ENCODE data around the gene PTGER2.

The PTGER2 gene

GRCh38 chr14:52342849-52343596 lies 28.9 kb downstream of the PTGER2 start:
- no peak for DNase-seq

- no peak for DNase-seq
Observed at GRCh38 chr14:52346778-52347177, 32.7 kb downstream of the PTGER2 start.

- DNase-seq = no peak
Observed at GRCh38 chr14:52348279-52348678, 34.2 kb downstream of the PTGER2 start.

GRCh38 chr14:52348776-52349175 lies 34.7 kb downstream of the PTGER2 start:
- DNase-seq = no peak

GRCh38 chr14:52349731-52350130 lies 35.6 kb downstream of the PTGER2 start:
- DNase-seq = no peak

- DNase-seq = no peak
Observed at GRCh38 chr14:52350445-52350844, 36.3 kb downstream of the PTGER2 start.

GRCh38 chr14:52351233-52352060 lies 37.3 kb downstream of the PTGER2 start:
- DNase-seq = no peak

GRCh38 chr14:52352061-52352491 lies 38.0 kb downstream of the PTGER2 start:
- DNase-seq = no peak

GRCh38 chr14:52352569-52352968 lies 38.5 kb downstream of the PTGER2 start:
- no peak for DNase-seq

- DNase-seq = no peak
Observed at GRCh38 chr14:52354242-52354641, 40.1 kb downstream of the PTGER2 start.

GRCh38 chr14:52355016-52355431 lies 40.9 kb downstream of the PTGER2 start:
- no peak for DNase-seq

GRCh38 chr14:52355526-52355925 lies 41.4 kb downstream of the PTGER2 start:
- no peak for DNase-seq

- no peak for DNase-seq
Observed at GRCh38 chr14:52356025-52356424, 41.9 kb downstream of the PTGER2 start.

- no peak for DNase-seq
Observed at GRCh38 chr14:52360831-52361230, 46.7 kb downstream of the PTGER2 start.

GRCh38 chr14:52363041-52363704 lies 49.1 kb downstream of the PTGER2 start:
- DNase-seq = no peak

- DNase-seq = no peak
Observed at GRCh38 chr14:52363961-52364360, 49.8 kb downstream of the PTGER2 start.

GRCh38 chr14:52365071-52365470 lies 51.0 kb downstream of the PTGER2 start:
- DNase-seq = no peak

GRCh38 chr14:52366796-52367315 lies 52.7 kb downstream of the PTGER2 start:
- no peak for DNase-seq

- DNase-seq = no peak
Observed at GRCh38 chr14:52369305-52369801, 55.2 kb downstream of the PTGER2 start.

- DNase-seq = no peak
Observed at GRCh38 chr14:52370406-52370935, 56.4 kb downstream of the PTGER2 start.

- DNase-seq = no peak
Observed at GRCh38 chr14:52377940-52378339, 63.8 kb downstream of the PTGER2 start.
